H1 (cell line): ENCODE data around the gene HACD2.

ENCODE experiments used
- BACH1 ChIP-seq: IDR thresholded peaks from 2 replicates; pipeline ENCODE4 v1.6.1; 2012; ENCODE audit warnings: low read length, improper control_type of control experiment
- CBX8 ChIP-seq: fragments of 300-800, 300-1000 bp; sonication (generic); IDR thresholded peaks from 2 replicates; pipeline ENCODE4 v1.7.1; 2016; ENCODE audit warnings: low read depth, low read length, borderline replicate concordance
- CTCF ChIP-seq, 3 experiments: IDR thresholded peaks; 1 replicate in 2 of 3; 2 replicates in 1 of 3; pipeline versions ENCODE4 v1.5.1 to v1.6.1; 2011; ENCODE audit warnings: low read length in 3 of 3, mild to moderate bottlenecking in 3 of 3, inconsistent platforms in 2 of 3, low read depth in 1 of 3, moderate library complexity in 1 of 3; ENCODE audit not compliant: insufficient read depth in 1 of 3; ENCODE audit errors: control extremely low read depth in 1 of 3
- E2F6 ChIP-seq: IDR thresholded peaks from 2 replicates; pipeline ENCODE4 v1.6.1; 2012; ENCODE audit warnings: inconsistent platforms
- EZH2 ChIP-seq: fragments of 200-600 bp; sonication (generic); IDR thresholded peaks from 2 replicates; pipeline ENCODE4 v1.7.1; 2012; ENCODE audit warnings: low read depth, mild to moderate bottlenecking, moderate library complexity, low read length, inconsistent platforms; ENCODE audit not compliant: severe bottlenecking
- HDAC2 ChIP-seq, 2 experiments: fragments of 300-600 bp in 1 of 2; sonication (generic) in 1 of 2; IDR thresholded peaks; 2 replicates each; pipeline ENCODE4 v1.6.1; 2011 to 2012; ENCODE audit warnings: low read depth in 2 of 2, low read length in 2 of 2, mild to moderate bottlenecking in 2 of 2, moderate library complexity in 2 of 2, borderline replicate concordance in 1 of 2, inconsistent platforms in 1 of 2
- NRF1 ChIP-seq: IDR thresholded peaks from 2 replicates; pipeline ENCODE4 v1.6.1; 2011; ENCODE audit warnings: mild to moderate bottlenecking, low read depth, low read length, improper control_type of control experiment
- POLR2A ChIP-seq, 2 experiments: IDR thresholded peaks; 1 replicate in 1 of 2; 2 replicates in 1 of 2; pipeline ENCODE4 v1.6.1; 2011; ENCODE audit warnings: low read depth in 2 of 2, low read length in 2 of 2, mild to moderate bottlenecking in 2 of 2; ENCODE audit errors: control extremely low read depth in 1 of 2
- POLR2AphosphoS5 ChIP-seq: IDR thresholded peaks from 2 replicates; pipeline ENCODE4 v1.6.1; 2011; ENCODE audit warnings: low read depth, low read length
- SIX5 ChIP-seq: IDR thresholded peaks from 2 replicates; pipeline ENCODE4 v1.6.1; 2011; ENCODE audit warnings: mild to moderate bottlenecking, low read depth, low read length
- SP2 ChIP-seq: IDR thresholded peaks from 2 replicates; pipeline ENCODE4 v1.6.1; 2012; ENCODE audit warnings: mild to moderate bottlenecking, low read length, inconsistent platforms
- SUZ12 ChIP-seq: fragments of 200-600 bp; sonication (generic); IDR thresholded peaks from 2 replicates; pipeline ENCODE4 v1.6.1; 2012; ENCODE audit warnings: mild to moderate bottlenecking, inconsistent platforms, low read length, moderate library complexity, mixed read lengths
- TAF1 ChIP-seq: IDR thresholded peaks from 2 replicates; pipeline ENCODE4 v1.6.1; 2011; ENCODE audit warnings: mild to moderate bottlenecking, low read depth, low read length
- ZNF274 ChIP-seq: IDR thresholded peaks from 2 replicates; pipeline ENCODE4 v1.7.0; 2012; ENCODE audit warnings: low read length, borderline replicate concordance; ENCODE audit errors: extremely low read depth

- TF ChIP-seq TAF1 (no peak), CTCF (IDR thresholded peaks at IDR 0.05; ENCODE audit: control extremely low read depth in 1 of 3, insufficient read depth in 1 of 3, low read depth in 1 of 3, low read length in 3 of 3) (no peak), POLR2A (IDR thresholded peaks at IDR 0.05; ENCODE audit: control extremely low read depth in 1 of 2, low read depth in 2 of 2, low read length in 2 of 2) (no peak), HDAC2 (IDR thresholded peaks at IDR 0.05; ENCODE audit: borderline replicate concordance in 1 of 2, low read depth in 2 of 2, low read length in 2 of 2) (no peak), E2F6 (no peak), BACH1 (no peak), POLR2AphosphoS5 (no peak), CBX8 (no peak), SUZ12 (no peak), EZH2 (no peak), SP2 (no peak), ZNF274 (no peak), NRF1 (no peak), SIX5 (no peak)
Measured at GRCh38 chr3:123586968-123587367, 2.1 kb upstream of the HACD2 start.
